GM12864 (cell line): ENCODE results near the gene SPPL3.

ENCODE experiments used
- DNase-seq: peaks from one replicate; pipeline ENCODE4 v3.0.0-alpha.2; 2011; ENCODE audit warnings: low read depth
- H3K4me3 ChIP-seq: 2 replicates; pipeline ENCODE4 v1.5.1; 2011; ENCODE audit warnings: mild to moderate bottlenecking, low read depth, low read length, control low read depth
- TF ChIP-seq, protein P1 (sequence below): IDR thresholded peaks from 2 replicates; pipeline ENCODE4 v1.5.1; 2011; ENCODE audit warnings: low read depth, mild to moderate bottlenecking, moderate library complexity, low read length, control low read depth, inconsistent platforms; ENCODE audit errors: missing control alignments

Gene SPPL3

DNA sequence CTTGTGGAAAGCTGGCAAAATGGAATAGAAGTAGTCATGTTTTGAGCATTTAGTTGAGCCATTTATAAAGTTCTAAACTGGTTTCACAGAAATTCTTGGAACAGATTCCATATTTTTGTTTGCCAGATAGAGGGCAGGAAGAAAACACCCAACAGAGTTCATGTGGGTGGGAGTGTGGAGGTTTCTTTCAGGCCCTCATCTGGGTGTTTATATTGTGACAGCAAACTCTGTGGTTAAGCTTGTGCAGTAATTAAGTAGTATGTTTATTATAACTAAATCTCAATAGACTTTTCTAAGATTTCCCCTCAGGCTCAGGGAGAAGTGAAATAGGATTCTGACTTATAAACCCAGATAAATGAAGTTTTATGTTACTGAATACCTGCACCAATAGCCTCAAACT lies 57.4 kb downstream of the SPPL3 start:
- no peak overlapping the region for H3K4me3 ChIP-seq
- DNase-seq = no peak
- TF ChIP-seq, protein P1, sequence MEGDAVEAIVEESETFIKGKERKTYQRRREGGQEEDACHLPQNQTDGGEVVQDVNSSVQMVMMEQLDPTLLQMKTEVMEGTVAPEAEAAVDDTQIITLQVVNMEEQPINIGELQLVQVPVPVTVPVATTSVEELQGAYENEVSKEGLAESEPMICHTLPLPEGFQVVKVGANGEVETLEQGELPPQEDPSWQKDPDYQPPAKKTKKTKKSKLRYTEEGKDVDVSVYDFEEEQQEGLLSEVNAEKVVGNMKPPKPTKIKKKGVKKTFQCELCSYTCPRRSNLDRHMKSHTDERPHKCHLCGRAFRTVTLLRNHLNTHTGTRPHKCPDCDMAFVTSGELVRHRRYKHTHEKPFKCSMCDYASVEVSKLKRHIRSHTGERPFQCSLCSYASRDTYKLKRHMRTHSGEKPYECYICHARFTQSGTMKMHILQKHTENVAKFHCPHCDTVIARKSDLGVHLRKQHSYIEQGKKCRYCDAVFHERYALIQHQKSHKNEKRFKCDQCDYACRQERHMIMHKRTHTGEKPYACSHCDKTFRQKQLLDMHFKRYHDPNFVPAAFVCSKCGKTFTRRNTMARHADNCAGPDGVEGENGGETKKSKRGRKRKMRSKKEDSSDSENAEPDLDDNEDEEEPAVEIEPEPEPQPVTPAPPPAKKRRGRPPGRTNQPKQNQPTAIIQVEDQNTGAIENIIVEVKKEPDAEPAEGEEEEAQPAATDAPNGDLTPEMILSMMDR = no peak

DNA sequence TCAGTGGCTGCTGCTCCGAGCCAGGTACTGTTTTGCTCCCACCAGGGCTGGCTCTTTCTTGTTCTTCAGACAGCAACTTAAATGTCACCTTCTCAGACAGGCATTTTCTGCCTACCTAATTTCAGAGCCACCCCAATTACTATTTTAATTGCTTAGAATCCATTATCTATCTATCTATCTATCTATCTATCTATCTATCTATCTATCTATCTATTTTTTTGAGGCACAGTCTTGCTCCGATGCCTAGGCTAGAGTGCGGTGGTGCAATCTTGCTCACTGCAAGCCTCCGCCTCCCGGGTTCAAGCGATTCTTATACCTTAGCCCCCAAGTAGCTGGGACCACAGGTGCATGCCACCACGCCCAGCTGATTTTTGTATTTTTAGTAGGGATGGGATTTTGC lies 58.5 kb downstream of the SPPL3 start:
- H3K4me3 ChIP-seq = no peak overlapping the region
- TF ChIP-seq, protein P1 = no peak
- DNase-seq = no peak

DNA sequence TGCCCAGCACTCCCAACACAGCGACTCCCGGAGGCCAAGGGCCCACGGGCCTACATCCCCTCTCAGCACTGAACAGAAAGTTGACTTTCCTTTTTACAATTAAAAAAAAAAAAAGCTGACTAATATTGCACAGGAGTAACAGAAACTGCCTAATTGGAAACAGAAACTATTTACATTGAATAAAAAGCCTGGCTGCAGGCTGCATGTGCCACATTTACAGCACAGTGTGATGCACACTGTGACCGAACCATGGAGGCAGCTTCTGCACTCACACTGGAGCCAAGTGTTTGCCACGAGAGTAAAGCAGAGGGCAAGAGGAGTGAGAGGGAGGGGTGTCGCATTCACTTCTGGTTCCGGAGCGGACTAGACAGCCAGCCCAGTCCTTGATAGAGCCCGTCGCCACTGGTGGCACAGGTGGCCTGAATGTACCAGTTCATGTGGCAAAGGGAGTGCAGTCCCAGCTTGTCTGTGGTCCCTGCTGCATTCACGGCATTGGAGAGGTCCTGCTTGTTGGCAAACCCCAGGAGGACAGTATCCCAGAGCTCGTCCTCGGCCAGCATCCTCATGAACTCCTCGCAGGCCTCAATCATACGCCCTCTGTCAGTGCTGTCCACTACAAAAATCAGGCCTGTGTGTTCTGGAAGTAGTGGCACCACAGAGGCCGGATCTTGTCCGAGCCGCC lies 59.2 kb downstream of the SPPL3 start:
- TF ChIP-seq, protein P1 = no peak
- DNase-seq = no peak
- H3K4me3 ChIP-seq = no peak overlapping the region

DNA sequence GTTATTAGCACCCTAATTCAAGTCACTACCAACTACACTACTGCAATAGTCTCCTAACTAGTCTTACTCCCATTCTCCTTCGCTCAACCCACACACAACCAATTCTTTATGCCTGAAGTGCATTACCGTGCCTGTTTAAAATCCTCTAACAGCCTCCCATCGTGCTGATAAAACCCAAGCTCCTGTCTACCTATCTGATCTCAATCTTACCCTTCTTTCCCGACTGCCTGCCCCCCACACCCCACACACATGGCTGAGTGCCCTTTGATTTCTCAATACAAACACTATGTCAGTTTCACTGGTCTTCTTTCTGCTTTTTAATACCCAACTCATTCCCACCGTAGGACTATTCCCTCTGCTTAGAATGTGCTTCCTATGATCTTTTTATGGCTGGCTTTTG lies 59.9 kb downstream of the SPPL3 start:
- TF ChIP-seq, protein P1 = no peak
- no peak overlapping the region for H3K4me3 ChIP-seq
- no peak for DNase-seq

DNA sequence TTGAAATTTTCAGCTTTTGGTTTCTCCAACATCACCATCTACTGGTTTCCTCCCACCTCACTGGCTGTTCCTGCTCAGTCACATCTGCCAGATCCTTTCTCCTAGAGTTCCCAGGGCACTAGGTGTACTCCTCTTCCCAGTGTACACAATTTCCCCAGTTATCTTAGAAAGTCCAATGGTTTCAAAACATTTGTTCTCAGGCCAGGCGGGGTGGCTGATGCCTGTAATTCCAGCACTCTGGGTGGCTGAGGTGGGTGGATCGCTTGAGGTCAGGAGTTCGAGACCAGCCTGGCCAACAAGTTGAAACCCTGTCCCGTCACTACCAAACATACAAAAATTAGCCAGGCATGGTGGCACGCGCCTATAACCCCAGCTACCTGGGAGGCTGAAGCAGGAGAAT lies 60.7 kb downstream of the SPPL3 start:
- no peak for DNase-seq
- TF ChIP-seq, protein P1 = no peak
- H3K4me3 ChIP-seq = no peak overlapping the region

DNA sequence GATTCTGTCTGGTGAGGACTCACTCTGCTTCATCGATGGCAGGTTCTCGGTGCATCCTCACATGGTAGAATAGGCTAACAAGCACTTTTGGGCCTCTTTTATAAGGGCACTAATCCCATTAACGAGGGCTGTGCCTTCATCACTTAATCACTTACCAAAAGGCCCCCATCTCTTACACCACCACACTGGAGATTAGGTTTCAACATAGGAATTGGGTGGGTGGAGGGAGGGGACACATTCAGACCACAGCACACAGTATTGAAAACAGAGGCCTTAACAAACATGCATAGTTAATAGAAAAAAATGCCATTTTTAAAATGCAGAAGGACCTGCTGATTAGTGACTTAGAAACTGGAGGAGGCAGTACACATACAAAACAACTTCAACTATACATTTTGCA lies 61.6 kb downstream of the SPPL3 start:
- no peak for DNase-seq
- TF ChIP-seq, protein P1 = no peak
- no peak overlapping the region for H3K4me3 ChIP-seq

DNA sequence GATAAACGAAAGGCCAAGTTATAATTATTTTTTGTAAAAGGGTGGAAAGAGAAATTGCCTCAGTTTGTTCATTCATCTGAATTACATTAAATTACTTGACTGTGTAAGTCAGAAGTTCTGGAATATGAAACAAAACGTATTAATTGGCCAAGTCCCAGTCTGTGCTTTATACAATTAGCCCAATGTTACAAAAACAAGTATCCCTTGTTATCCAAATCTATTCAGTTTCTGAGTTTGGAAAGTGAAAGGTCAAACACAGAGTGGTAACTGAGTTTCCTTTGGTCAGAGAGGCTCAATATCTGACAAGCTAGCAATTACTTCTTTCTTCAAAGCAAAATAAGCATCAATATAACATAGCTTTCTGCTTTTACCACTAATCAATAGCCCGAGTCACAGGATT lies 62.6 kb downstream of the SPPL3 start:
- no peak overlapping the region for H3K4me3 ChIP-seq
- TF ChIP-seq, protein P1 = no peak
- no peak for DNase-seq
